Chondrocyte (in vitro differentiated cells): ENCODE results near the gene SEMA4D. TPM values are rescaled to one million over a fixed set of nuclear protein-coding genes. Genes with fewer than 3 reads are reported as not detected.

Experiments used
- DNase-seq: peaks from one replicate; pipeline ENCODE4 v3.0.0; 2021; ENCODE audit warnings: mixed read lengths, low spot score
- H3K27ac Mint-ChIP-seq: one replicate; pipeline ENCODE4 v1.8.0; 2021; ENCODE audit warnings: mild to moderate bottlenecking, moderate library complexity, mixed read lengths; ENCODE audit not compliant: unreplicated experiment
- H3K27me3 Mint-ChIP-seq: 2 replicates; pipeline ENCODE4 v1.8.0; 2021; ENCODE audit warnings: low read depth, mixed read lengths
- H3K36me3 Mint-ChIP-seq: 2 replicates; pipeline ENCODE4 v1.8.0; 2021; ENCODE audit warnings: low read depth, mixed read lengths
- H3K4me1 Mint-ChIP-seq: 2 replicates; pipeline ENCODE4 v1.8.0; 2021; ENCODE audit warnings: low read depth, mild to moderate bottlenecking, mixed read lengths
- H3K4me3 Mint-ChIP-seq: one replicate; pipeline ENCODE4 v1.8.0; 2021; ENCODE audit warnings: mild to moderate bottlenecking, moderate library complexity, mixed read lengths; ENCODE audit not compliant: unreplicated experiment
- H3K9me3 Mint-ChIP-seq: 2 replicates; pipeline ENCODE4 v1.8.0; 2021; ENCODE audit warnings: low read depth, mixed read lengths
- total RNA-seq: library from RNA; stranded (reverse); gene quantifications from 3 replicates; pipeline ENCODE4 v1.2.1, GENCODE V29; 2021
- TF ChIP-seq, protein P1 (sequence below): fragments of 200-600 bp; sonication (generic); IDR thresholded peaks from 2 replicates; pipeline ENCODE4 v1.5.0; 2021; ENCODE audit warnings: antibody characterized with exemption, mild to moderate bottlenecking, moderate library complexity

The SEMA4D gene
- total RNA-seq, 1 donor from 2014 or later, result 3.8 TPM

DNA sequence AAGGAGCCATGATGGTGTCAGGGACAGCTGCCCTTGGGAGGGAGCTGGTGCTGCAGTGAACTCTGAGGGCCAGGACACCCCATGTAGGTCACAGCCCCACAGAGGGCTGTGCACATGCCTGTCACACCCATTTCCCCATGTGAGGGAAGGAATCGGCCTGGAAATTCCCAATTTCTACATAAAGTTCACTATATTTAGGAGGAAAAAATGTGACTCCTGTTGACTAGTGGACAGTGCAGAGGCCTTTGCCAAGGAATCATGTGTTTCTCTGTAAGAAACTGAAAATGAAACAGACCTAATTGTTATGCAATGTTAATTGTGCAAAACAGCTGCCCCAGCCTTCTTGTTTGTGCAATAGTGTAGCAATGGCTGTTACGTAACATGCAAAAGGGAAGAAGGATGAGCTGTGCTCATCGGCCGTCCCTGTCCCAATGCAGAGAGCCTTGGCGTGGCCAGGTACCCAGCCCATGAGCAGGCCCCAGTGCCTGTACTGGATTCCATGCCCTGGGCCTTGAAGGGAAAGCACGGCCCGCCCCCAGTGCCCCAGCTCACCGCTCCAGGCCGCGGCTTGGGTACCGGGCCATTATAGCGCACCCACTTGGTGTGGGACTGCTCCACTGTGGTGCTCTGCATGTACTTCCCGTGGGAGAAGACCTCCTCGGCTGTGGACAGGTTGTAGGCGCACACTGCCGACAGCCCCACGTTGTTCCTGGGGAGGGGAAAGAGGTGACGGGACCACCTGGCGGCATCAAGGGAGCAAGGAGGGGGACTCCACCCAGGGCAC is 109.6 kb downstream of the SEMA4D start:
- H3K27ac Mint-ChIP-seq, result no peak overlapping the region
- H3K9me3 Mint-ChIP-seq, result no peaks in the 10 kb centered on the region
- peaks cover 5% of the 10 kb centered on the region for H3K36me3 Mint-ChIP-seq
- no peak overlapping the region for H3K4me3 Mint-ChIP-seq
- no peaks in the 10 kb centered on the region for H3K27me3 Mint-ChIP-seq
- DNase-seq, result no peak
- H3K4me1 Mint-ChIP-seq, result no peaks in the 10 kb centered on the region
- TF ChIP-seq, protein P1, sequence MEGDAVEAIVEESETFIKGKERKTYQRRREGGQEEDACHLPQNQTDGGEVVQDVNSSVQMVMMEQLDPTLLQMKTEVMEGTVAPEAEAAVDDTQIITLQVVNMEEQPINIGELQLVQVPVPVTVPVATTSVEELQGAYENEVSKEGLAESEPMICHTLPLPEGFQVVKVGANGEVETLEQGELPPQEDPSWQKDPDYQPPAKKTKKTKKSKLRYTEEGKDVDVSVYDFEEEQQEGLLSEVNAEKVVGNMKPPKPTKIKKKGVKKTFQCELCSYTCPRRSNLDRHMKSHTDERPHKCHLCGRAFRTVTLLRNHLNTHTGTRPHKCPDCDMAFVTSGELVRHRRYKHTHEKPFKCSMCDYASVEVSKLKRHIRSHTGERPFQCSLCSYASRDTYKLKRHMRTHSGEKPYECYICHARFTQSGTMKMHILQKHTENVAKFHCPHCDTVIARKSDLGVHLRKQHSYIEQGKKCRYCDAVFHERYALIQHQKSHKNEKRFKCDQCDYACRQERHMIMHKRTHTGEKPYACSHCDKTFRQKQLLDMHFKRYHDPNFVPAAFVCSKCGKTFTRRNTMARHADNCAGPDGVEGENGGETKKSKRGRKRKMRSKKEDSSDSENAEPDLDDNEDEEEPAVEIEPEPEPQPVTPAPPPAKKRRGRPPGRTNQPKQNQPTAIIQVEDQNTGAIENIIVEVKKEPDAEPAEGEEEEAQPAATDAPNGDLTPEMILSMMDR, result no peak

- TF ChIP-seq, protein P1, result no peak
- no peak overlapping the region for H3K27ac Mint-ChIP-seq
- peaks cover 5% of the 10 kb centered on the region for H3K36me3 Mint-ChIP-seq
Measured at GRCh38 chr9:89387197-89387849, 110.6 kb downstream of the SEMA4D start.

DNA sequence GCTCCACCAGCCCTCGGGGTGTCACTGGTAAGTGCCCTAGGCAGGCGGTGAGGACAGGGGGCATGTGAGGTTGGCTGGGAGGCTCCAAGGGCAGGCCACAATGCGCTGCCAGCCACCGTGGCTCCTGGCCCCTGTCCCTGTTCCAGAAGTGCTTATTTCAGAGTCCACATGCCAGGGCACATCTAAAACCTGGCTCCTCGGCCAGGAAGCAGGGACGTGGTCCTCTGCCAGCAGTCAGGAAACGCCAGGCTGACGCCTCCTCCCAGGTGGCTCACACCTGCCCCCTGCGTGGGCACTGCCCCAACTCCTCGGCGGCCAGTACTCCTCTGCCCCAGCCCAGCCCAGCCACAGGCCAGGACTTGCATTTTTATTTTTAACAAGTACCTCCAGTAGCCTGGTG is 111.1 kb downstream of the SEMA4D start:
- no peak overlapping the region for H3K27ac Mint-ChIP-seq
- no peaks in the 10 kb centered on the region for H3K9me3 Mint-ChIP-seq
- TF ChIP-seq, protein P1, result no peak
- no peak for DNase-seq
- H3K4me1 Mint-ChIP-seq, result no peaks in the 10 kb centered on the region
- H3K4me3 Mint-ChIP-seq, result no peak overlapping the region
- H3K27me3 Mint-ChIP-seq, result no peaks in the 10 kb centered on the region
- H3K36me3 Mint-ChIP-seq, result peaks cover 5% of the 10 kb centered on the region

More at GRCh38 chr9:89387197-89387849, 110.6 kb downstream of the SEMA4D start:
- Mint-ChIP-seq H3K9me3 (no peaks in the 10 kb centered on the region), H3K4me3 (no peak overlapping the region), H3K4me1 (no peaks in the 10 kb centered on the region), H3K27me3 (no peaks in the 10 kb centered on the region)
- no peak for DNase-seq

DNA sequence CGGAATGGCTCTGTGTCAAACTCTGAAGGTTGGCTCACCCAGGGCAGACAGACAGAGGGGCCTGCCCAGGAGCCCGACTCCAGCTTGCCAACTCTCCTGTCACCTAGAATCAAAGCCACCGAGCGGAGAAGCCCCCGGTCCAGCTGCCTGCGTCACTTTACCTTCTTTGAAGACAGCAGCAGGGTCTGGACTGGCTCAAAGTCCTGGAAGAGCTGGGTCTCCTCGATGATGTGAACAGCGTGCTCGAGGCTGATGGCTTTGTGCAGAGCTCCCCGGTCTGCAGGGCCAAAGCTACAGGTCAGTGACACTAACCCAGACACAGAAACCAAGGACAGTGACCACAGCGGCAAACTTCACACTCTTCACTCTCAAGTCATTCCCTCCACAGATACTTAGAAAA is 111.7 kb downstream of the SEMA4D start:
- DNase-seq, result no peak
- H3K27me3 Mint-ChIP-seq, result no peaks in the 10 kb centered on the region
- TF ChIP-seq, protein P1, result no peak
- no peaks in the 10 kb centered on the region for H3K4me1 Mint-ChIP-seq
- peaks cover 5% of the 10 kb centered on the region for H3K36me3 Mint-ChIP-seq
- no peak overlapping the region for H3K27ac Mint-ChIP-seq
- no peak overlapping the region for H3K4me3 Mint-ChIP-seq
- no peaks in the 10 kb centered on the region for H3K9me3 Mint-ChIP-seq

DNA sequence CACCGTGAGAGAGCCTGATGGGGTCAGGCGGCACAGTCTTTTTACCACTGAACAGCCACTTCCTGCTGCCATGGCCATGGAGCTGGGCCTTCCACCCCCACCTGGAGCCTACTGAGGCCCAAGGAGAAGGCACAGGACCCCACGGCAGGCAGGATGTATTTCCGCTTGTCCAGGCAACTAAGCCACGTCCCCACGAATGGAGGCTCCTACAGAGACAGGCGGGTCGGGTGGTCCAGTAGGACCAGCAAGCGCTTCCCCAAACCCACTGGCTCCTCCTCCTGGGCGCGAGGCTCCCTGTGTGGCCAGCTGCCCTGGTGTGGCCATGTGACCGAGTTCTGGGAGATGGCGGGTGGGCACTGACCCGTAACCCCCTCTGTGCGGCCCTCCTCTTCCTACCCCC is 113.1 kb downstream of the SEMA4D start:
- H3K9me3 Mint-ChIP-seq, result no peaks in the 10 kb centered on the region

More for the DNA sequence above, 113.1 kb downstream of the SEMA4D start:
- Mint-ChIP-seq H3K27me3 (no peaks in the 10 kb centered on the region), H3K4me1 (peaks cover 4% of the 10 kb centered on the region), H3K36me3 (peaks cover 2% of the 10 kb centered on the region), H3K4me3 (no peak overlapping the region), H3K27ac (no peak overlapping the region)
- no peak for DNase-seq
- TF ChIP-seq, protein P1, result no peak
